GM18907 (cell line): Measurements from ENCODE around the gene ETV2.
"Not testable (repeated sequence)": the region's sequence is repeated elsewhere in the genome, so short reads cannot be mapped to it uniquely, and the experiment has no call there.

Experiments
- ATAC-seq: cut with Tn5 transposase; IDR thresholded peaks from one replicate; pipeline ENCODE4 v1.9.1; 2021; ENCODE audit warnings: mild to moderate bottlenecking, moderate library complexity; ENCODE audit not compliant: unreplicated experiment

The ETV2 gene

GRCh38 chr19:35656700-35657099 is 15.2 kb downstream of the ETV2 start:
- no peak for ATAC-seq

- no peak for ATAC-seq
Observed at GRCh38 chr19:35657904-35658700, 16.6 kb downstream of the ETV2 start.

DNA sequence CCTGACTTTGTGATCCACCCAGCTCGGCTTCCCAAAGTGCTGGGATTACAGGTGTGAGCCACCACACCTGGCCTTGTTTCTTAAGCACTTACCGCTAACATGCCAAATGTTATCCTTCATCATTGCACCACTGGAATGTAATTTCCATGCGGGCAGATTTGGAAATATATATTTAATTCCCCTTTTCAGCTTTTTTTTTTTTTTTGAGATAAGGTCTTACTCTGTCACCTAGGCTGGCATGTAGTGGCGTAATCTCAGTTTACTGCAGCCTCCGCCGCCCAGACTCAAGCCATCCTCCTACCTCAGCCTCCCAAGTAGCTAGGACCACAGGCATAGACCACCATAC is 20.4 kb downstream of the ETV2 start:
- ATAC-seq: no peak

DNA sequence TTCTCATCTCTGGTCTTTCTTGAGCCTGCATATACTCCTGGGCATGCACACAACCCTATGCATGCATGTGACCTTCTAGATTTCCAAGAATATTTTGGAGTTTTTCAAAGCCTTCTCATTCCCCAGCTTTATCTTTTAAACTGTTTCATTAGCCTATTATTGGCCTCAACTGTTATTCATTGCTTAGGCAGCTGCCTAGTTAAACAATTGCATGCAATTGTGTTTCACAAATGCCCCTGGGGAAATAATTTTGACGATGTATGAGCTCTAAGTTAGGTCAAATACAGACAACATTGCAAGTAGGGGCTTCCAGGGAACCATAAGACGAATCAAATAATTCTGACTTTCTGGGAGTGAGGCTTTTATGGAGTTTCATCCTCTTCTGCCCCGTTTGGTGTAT is 22.4 kb downstream of the ETV2 start:
- ATAC-seq: no peak

DNA sequence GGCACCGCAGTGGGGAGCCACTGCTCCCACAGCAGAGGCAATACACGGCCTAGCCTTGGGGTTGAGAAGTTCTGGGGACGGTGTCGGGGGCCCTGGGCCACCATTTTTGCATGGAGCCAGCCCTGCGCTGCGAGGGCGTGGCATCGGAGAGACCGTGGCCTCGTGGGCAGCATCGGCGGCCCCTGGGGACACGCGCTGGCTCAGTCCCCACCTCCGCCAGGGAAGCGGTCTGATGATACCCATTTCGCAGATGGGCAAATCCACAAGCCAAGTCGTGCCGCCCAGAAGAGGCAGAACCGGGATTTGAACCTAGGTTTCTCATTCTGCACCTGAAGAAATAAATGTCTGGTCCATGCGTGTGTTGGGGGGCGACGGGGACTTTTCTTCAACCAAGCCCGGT is 23.6 kb downstream of the ETV2 start:
- no peak for ATAC-seq

DNA sequence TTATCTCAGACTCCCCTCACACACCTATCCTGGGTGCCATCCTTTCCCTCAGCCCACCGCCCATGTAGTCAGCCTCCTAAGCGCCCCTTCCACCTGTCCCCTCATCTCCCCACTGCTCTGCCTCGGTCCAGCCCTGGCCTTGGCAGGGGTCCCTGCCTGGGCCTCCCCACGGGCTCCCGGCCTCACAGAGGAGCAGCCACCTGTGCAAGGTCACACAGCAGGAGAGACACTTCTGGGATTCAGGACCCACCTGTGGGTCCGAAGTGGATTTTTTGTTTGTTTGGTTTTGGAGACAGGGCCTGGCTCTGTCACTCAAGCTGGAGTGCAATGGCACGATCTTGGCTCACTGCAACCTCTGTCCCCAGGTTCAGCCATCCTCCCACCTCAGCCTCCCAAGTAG is 24.1 kb downstream of the ETV2 start:
- ATAC-seq: no peak

DNA sequence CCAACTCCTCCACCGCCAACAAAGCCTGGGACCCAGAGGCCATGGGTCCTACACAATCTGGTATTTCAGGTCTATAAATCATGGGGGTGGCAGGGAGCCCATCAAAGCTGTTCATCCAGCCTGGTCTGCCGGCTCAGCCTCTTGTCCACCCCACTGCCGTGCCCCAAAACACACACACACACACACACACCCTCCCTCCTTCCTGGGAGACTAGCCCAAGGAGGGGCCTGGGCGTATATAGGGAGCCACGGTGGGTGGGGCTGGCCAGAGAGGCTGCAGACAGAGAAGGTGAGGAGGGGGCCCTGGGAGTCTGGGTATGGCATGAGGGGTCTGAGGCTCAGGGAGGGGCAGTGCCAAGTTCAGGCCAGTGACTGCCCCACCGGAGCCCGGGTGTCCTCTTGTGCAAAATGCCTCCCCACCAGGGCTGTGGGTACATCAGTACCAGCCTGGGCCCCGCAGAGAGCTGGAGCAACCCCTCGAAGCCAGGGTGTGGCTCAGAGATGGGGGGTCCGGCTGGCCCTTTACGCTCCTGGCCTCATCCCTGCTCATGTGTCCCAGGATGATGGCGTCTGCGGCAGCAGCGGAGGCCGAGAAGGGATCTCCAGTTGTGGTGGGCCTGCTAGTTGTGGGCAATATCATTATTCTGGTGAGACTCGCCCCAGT is 24.8 kb downstream of the ETV2 start, which contains the start of gene UPK1A:
Gene UPK1A (plus strand): TSS at position 267 of the 663 bp plus-strand sequence. CDS start 296 bp downstream, at position 563.
- no peak for ATAC-seq

DNA sequence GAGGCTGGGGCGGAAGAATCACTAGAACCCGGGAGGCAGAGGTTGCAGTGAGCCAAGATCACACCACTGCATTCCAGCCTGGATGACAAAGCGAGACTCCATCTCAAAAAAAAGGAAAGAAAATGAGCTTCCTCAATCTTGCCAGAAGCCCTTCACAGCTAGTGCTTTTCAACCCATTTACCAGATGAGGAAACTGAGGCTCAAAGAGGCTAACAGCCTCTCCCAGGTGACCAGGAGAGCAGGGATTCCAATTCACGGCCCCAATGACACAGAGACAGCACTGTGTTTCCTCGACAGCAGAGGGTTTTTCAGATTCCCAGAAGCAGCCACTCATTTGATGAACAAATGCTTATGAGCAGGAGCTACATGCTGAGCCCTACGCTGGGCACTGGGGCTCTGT is 28.0 kb downstream of the ETV2 start:
- no peak for ATAC-seq

DNA sequence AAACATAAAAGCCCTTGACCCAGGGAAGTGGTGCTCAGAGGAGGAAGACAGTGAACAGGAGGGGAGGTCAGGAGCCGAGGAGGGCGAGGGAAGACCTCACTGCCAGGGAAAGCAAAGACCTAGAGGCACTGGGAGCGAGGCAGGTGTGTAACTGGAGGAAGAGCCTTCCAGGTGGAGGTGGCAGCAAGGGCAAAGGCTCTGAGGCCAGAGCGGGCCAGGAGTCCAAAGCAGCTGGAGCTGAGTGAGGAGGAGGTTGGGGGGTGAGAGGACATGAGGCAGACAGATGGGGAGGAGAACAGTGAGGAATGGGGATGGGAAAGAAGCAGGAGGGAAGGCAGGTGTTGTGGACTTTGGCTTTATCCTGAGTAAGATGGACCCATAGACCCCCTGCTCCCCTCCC is 28.4 kb downstream of the ETV2 start:
- ATAC-seq: no peak

GRCh38 chr19:35670686-35671085 is 29.1 kb downstream of the ETV2 start:
- ATAC-seq: no peak

DNA sequence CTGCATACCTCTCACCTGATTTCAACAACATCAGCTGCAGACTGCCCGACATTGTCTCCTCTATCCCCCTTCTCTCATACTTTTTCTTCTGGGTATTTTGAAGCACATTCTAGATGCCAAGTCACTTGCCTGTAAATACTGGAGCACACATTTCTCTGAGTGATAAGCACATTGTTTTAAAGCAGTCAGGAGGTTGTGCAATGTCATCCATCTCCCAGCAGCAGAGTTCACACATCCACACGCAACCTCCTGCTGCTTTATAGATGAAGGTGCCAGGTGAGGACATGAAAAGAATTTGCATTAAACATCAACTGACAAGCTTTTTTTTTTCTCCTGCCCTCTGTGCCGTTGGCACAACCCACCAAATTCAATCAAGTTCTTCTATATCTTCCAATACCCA is 30.3 kb downstream of the ETV2 start:
- ATAC-seq: no peak

DNA sequence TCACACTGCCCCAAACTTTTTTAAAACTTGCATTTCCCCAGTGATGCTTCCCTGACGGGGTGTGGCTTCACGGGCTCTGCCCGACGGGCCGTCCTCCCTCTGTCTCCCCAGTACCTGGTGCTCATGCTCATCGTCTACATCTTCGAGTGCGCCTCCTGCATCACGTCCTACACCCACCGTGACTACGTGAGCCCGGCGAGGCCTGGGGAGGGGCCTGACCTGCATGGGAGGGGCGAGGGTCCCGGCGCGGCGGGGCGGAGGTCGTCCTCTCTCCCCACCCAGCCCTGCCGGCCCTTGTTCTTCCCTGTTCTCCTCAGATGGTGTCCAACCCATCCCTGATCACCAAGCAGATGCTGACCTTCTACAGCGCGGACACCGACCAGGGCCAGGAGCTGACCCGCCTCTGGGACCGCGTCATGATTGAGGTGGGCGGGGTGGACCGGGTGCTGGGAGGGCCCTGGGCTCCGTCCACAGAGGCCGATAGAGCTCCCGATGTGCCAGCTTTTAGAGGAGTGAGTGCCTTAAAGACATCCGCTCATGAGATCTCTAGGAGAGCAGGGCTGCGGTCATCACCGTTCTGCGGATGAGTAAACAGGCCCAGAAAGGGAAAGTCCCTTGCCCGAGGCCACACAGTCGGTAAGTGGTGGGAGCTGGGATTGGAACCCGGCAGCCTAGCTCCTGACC is 31.7 kb downstream of the ETV2 start:
- no peak for ATAC-seq

- ATAC-seq: no peak
Observed at GRCh38 chr19:35675589-35676140, 34.1 kb downstream of the ETV2 start.

- no peak for ATAC-seq
Observed at GRCh38 chr19:35689836-35690235, 48.3 kb downstream of the ETV2 start.

GRCh38 chr19:35691106-35691505 is 49.6 kb downstream of the ETV2 start:
- ATAC-seq: not testable (repeated sequence)

DNA sequence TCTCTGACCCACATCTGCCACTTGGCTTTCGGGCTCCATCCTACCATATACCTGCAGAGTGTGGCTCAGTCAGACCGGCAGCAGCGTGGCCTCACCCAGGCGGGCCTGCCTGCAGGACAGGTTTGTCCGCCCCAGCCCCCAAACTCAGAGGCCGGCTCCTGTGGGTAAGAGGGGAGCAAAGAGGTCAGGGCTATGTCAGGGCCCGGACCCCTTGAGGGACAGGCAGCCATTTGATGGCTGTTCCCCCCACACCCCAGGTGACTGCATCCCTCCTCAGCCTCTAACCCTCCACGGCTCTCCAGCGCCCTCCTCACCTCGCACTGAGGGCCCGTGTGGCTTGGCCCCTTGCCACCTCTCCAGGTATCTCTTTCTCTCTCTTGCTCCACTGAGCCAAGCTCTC is 50.5 kb downstream of the ETV2 start:
- ATAC-seq: no peak

DNA sequence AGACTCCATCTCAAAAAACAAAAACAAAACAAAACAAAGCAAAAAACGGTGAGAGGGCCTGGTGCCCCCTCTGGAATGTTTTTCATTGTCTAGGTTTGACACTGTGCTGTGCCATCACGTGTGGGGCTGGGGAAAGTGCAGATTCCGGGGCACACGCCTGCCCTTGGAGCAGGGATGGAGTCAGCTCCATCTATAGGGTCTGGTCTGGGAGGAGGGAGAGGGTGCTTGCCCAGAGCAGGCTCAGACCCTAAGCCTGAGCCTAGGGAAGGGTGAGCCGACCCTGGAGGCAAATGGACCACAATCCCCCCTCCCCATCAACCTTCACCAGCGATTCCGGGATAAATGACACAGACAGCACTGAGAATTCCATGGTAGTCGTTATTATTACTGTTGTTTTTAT is 51.9 kb downstream of the ETV2 start:
- ATAC-seq: peak; percentile 21

GRCh38 chr19:35693835-35694599 is 52.5 kb downstream of the ETV2 start:
- ATAC-seq: peak; percentile 81
